Smooth muscle cell (in vitro differentiated cells): ENCODE data around the gene RYR2. TPM values are rescaled to one million over a fixed set of nuclear protein-coding genes. Genes with fewer than 3 reads are reported as not detected.

ENCODE experiments used
- DNase-seq: peaks from one replicate; lab custom pipeline; 2025; ENCODE audit not compliant: unreplicated experiment; lab: John Stamatoyannopoulos, UW
- H2AFZ ChIP-seq: fragments of 200-600 bp; sonication (generic); 2 replicates; pipeline ENCODE4 v1.6.0; 2016; ENCODE audit warnings: antibody characterized with exemption, low read depth, mild to moderate bottlenecking
- H3F3A ChIP-seq: fragments of 200-600 bp; sonication (generic); 2 replicates; pipeline ENCODE4 v1.6.0; 2017; ENCODE audit warnings: antibody characterized with exemption, low read depth
- H3K27ac ChIP-seq: fragments of 200-600 bp; sonication (generic); 2 replicates; pipeline ENCODE4 v1.5.1; 2016; ENCODE audit warnings: low read depth, mild to moderate bottlenecking
- H3K27me3 ChIP-seq: fragments of 200-600 bp; sonication (generic); 2 replicates; pipeline ENCODE4 v1.6.1; 2016; ENCODE audit warnings: low read depth, mild to moderate bottlenecking
- H3K36me3 ChIP-seq: fragments of 200-600 bp; sonication (generic); 2 replicates; pipeline ENCODE4 v1.5.1; 2016; ENCODE audit warnings: low read depth
- H3K4me1 ChIP-seq: fragments of 200-600 bp; sonication (generic); 2 replicates; pipeline ENCODE4 v1.5.1; 2016; ENCODE audit warnings: low read depth
- H3K4me2 ChIP-seq: fragments of 200-600 bp; sonication (generic); 2 replicates; pipeline ENCODE4 v1.6.0; 2016; ENCODE audit warnings: mild to moderate bottlenecking
- H3K4me3 ChIP-seq: fragments of 200-600 bp; sonication (generic); 2 replicates; pipeline ENCODE4 v1.5.1; 2016; ENCODE audit warnings: mild to moderate bottlenecking
- H3K79me2 ChIP-seq: fragments of 200-600 bp; sonication (generic); 2 replicates; pipeline ENCODE4 v1.6.0; 2016; ENCODE audit warnings: low read depth, mild to moderate bottlenecking
- H3K9ac ChIP-seq: fragments of 200-600 bp; sonication (generic); 2 replicates; pipeline ENCODE4 v1.6.0; 2016; ENCODE audit warnings: low read depth
- H3K9me3 ChIP-seq: fragments of 200-600 bp; sonication (generic); replicated peaks from 2 replicates; pipeline ENCODE4 v1.5.1; 2016; ENCODE audit warnings: low read depth
- H4K20me1 ChIP-seq: fragments of 200-600 bp; sonication (generic); 2 replicates; pipeline ENCODE4 v1.6.0; 2016; ENCODE audit warnings: low read depth
- WGBS: methylation state at CpG from one replicate; pipeline ENCODE4 v1.1.7; 2016; ENCODE audit warnings: low lambda C conversion rate; 5-methylcytosine and 5-hydroxymethylcytosine counted together
- microRNA-seq: library from miRNA; unstranded; fragments of <30 nt; microRNA quantifications from one replicate; pipeline ENCODE4, GENCODE V29; 2016; ENCODE audit warnings: borderline number of aligned reads
- polyA plus RNA-seq: library from polyadenylated mRNA; unstranded; fragments of >200 nt; fragmentation: Nextera tagmentation; extraction: Ambion mirVana; gene quantifications from 2 replicates; pipeline ENCODE4 v1.2.1, GENCODE V29; 2016
- small RNA-seq: library from RNA; depleted of rRNA; stranded (forward); fragments of <200 nt; gene quantifications from one replicate; pipeline ENCODE3, GENCODE V24; 2014
- total RNA-seq: library from RNA; depleted of rRNA; stranded (reverse); fragments of >200 nt; gene quantifications from 2 replicates; pipeline ENCODE4 v1.2.3, GENCODE V29; 2014
- TF ChIP-seq, protein P1 (sequence below): fragments of 200-600 bp; sonication (generic); IDR thresholded peaks from 2 replicates; pipeline ENCODE4 v1.5.1; 2017; ENCODE audit warnings: borderline replicate concordance, mild to moderate bottlenecking, antibody characterized with exemption; ENCODE audit not compliant: insufficient read depth, poor library complexity, severe bottlenecking

Gene RYR2
- total and polyA plus RNA-seq, 2 experiments from 2014 or later: 0.09 TPM; not detected in 1

DNA sequence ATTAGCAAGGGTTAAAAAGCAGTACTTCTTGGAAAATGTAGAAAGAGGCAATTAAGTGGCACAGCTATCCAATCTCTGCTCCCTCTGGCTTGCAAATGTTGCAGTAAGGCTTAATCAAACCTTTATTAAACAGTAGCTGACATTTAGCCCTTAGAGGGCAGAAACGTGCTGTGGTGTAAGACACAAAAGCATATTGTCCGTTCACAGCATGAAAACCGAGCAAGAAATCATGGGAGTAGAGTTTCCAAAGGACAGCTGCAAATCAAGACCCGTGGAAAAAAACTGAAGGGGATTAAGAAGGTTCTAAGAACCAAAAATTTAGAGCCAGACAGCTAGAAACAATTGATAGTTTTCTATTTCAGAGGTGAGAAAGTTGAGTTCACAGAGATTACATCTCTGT lies 835.6 kb downstream of the RYR2 start:
- Histone ChIP-seq H3K4me1 (peaks cover 7% of the 10 kb centered on the region), H3K4me3 (no peak overlapping the region), H3K79me2 (no peaks in the 10 kb centered on the region), H3K36me3 (no peaks in the 10 kb centered on the region), H3K4me2 (no peak overlapping the region), H3K9me3 (no peaks in the 10 kb centered on the region), H3K27ac (no peak overlapping the region), H3K27me3 (no peaks in the 10 kb centered on the region), H3F3A (no peaks in the 10 kb centered on the region), H3K9ac (no peak overlapping the region), H4K20me1 (no peaks in the 10 kb centered on the region), H2AFZ (no peak overlapping the region)
- WGBS: 78% methylated on average over 4 of the region's 4 CpGs
- TF ChIP-seq, protein P1, sequence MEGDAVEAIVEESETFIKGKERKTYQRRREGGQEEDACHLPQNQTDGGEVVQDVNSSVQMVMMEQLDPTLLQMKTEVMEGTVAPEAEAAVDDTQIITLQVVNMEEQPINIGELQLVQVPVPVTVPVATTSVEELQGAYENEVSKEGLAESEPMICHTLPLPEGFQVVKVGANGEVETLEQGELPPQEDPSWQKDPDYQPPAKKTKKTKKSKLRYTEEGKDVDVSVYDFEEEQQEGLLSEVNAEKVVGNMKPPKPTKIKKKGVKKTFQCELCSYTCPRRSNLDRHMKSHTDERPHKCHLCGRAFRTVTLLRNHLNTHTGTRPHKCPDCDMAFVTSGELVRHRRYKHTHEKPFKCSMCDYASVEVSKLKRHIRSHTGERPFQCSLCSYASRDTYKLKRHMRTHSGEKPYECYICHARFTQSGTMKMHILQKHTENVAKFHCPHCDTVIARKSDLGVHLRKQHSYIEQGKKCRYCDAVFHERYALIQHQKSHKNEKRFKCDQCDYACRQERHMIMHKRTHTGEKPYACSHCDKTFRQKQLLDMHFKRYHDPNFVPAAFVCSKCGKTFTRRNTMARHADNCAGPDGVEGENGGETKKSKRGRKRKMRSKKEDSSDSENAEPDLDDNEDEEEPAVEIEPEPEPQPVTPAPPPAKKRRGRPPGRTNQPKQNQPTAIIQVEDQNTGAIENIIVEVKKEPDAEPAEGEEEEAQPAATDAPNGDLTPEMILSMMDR: no peak
- no peak for DNase-seq

DNA sequence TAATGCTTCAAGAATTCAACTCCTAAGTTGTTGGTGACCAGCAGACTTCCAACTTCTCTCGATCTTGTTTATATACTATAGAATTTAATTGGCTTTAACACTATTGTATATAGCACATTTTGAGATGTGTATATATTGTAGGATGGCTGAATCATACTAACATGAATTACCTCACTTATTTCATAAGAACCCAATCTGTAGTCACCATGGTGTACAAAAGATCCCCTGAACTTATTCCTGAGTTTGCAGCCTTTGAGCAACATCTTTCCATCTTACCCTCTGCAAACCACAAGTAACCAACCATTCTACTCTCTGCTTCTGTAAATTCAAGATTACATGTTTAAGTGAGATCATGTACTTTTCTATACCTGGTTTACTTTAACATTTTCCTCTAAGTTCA lies 836.4 kb downstream of the RYR2 start:
- Histone ChIP-seq H3K27me3 (no peaks in the 10 kb centered on the region), H3K4me1 (no peaks in the 10 kb centered on the region), H3K9ac (no peak overlapping the region), H3K79me2 (no peaks in the 10 kb centered on the region), H4K20me1 (no peaks in the 10 kb centered on the region), H3F3A (no peaks in the 10 kb centered on the region), H3K4me2 (no peak overlapping the region), H2AFZ (no peak overlapping the region), H3K9me3 (no peaks in the 10 kb centered on the region), H3K27ac (no peak overlapping the region), H3K36me3 (no peaks in the 10 kb centered on the region), H3K4me3 (no peak overlapping the region)
- no peak for DNase-seq
- 93% methylated on average over 1 of the region's 1 CpG for whole genome bisulfite sequencing
- TF ChIP-seq, protein P1: no peak

DNA sequence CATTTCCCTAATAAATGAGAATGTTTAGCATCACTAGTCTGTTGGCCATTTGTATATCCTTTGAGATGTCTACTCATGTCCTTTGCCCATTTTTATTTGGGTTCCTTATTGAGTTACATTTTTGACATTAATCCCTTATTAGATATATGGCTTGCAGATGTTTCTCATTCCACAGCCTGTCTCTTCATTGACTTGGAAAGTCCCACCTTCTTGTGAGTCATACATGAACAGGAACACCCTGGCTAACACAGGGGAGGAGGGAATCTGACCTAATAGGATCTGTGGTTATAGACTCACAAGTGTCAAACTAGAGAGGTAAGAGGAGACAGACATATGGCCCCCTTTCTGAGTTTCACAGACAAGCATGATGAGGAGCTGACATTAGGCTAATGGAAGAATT lies 837.2 kb downstream of the RYR2 start:
- no peak overlapping the region for H2AFZ ChIP-seq
- no peak overlapping the region for H3K27ac ChIP-seq
- no peak overlapping the region for H3K4me3 ChIP-seq
- TF ChIP-seq, protein P1: no peak
- no peaks in the 10 kb centered on the region for H3K36me3 ChIP-seq
- H3K4me1 ChIP-seq: no peaks in the 10 kb centered on the region
- H3K79me2 ChIP-seq: no peaks in the 10 kb centered on the region
- DNase-seq: no peak
- no peak overlapping the region for H3K4me2 ChIP-seq
- H3K27me3 ChIP-seq: no peaks in the 10 kb centered on the region
- no peaks in the 10 kb centered on the region for H4K20me1 ChIP-seq
- H3F3A ChIP-seq: no peaks in the 10 kb centered on the region
- H3K9ac ChIP-seq: no peak overlapping the region
- H3K9me3 ChIP-seq: no peaks in the 10 kb centered on the region

Small RNAs within 50 kb of the gene (microRNA-seq; reads per million reads assigned to microRNA genes)
- not detected for gene MIR4428

Small RNAs within 50 kb of the gene (small RNA-seq; reads per million reads assigned to genes)
- gene MIR4428: not detected
- gene RF00402: not detected

Other genes starting within 250 kb of the RYR2 start
- 18.3 and 25.2 TPM in 2 replicates for gene MTR, start 246.9 kb upstream of the RYR2 start, total RNA-seq
- 10.7 and 12.0 TPM in 2 replicates for gene MTR, start 246.9 kb upstream of the RYR2 start, polyA plus RNA-seq
- gene MT1HL1, start 37.7 kb upstream of the RYR2 start, total RNA-seq: not detected in 2 replicates
- not detected in 2 replicates for gene MT1HL1, start 37.7 kb upstream of the RYR2 start, polyA plus RNA-seq